ENCODE data around the gene PPP2R3C.

- TF ChIP-seq CTCF (conservative IDR thresholded peaks at IDR 0.05 in 1 of 2, IDR thresholded peaks at IDR 0.05 in 1 of 2; ENCODE audit: low read depth in 1 of 2, low read length in 2 of 2), result no peak
- TF ChIP-seq EZH2 (IDR thresholded peaks at IDR 0.05; ENCODE audit: low read length, missing control alignments), result no peak
These were observed 45.7 kb upstream of the PPP2R3C start for GRCh38 chr14:35167496-35167895.
